Liver (tissue), 9 donors: ENCODE measurements around the gene RALGAPA2. TPM values are rescaled to one million over a fixed set of nuclear protein-coding genes. Genes with fewer than 3 reads are reported as not detected.

Experiments used
- DNase-seq: peaks from one replicate; pipeline ENCODE4 v3.0.0-alpha.2; 2017; ENCODE audit warnings: low spot score
- H3K27ac ChIP-seq, 2 donors: one replicate each; pipeline ENCODE4 v1.7.0; 2013; ENCODE audit warnings: inconsistent platforms in 2 of 2, low read length in 2 of 2, control low read depth in 1 of 2, low read depth in 1 of 2, mild to moderate bottlenecking in 1 of 2
- H3K27me3 ChIP-seq, 4 donors: one replicate each; pipeline versions ENCODE4 v1.6.1 to v1.7.0; 2013; ENCODE audit warnings: low read length in 3 of 4, inconsistent platforms in 1 of 4, mild to moderate bottlenecking in 1 of 4, moderate library complexity in 1 of 4; ENCODE audit not compliant: control insufficient read depth in 4 of 4, insufficient read depth in 4 of 4
- H3K36me3 ChIP-seq, 4 donors: one replicate each; pipeline versions ENCODE4 v1.6.1 to v1.7.0; 2013; ENCODE audit warnings: low read length in 3 of 4, mild to moderate bottlenecking in 3 of 4, low read depth in 1 of 4, moderate library complexity in 1 of 4; ENCODE audit not compliant: control insufficient read depth in 4 of 4, insufficient read depth in 3 of 4
- H3K4me1 ChIP-seq, 4 donors: one replicate each; pipeline versions ENCODE4 v1.6.1 to v1.7.0; 2013; ENCODE audit warnings: low read length in 3 of 4, mild to moderate bottlenecking in 3 of 4, moderate library complexity in 1 of 4; ENCODE audit not compliant: control insufficient read depth in 4 of 4, insufficient read depth in 4 of 4
- H3K4me3 ChIP-seq, 3 donors: one replicate each; pipeline versions ENCODE4 v1.6.1 to v1.7.0; 2013; ENCODE audit warnings: low read length in 3 of 3, control low read depth in 1 of 3, low read depth in 1 of 3, mild to moderate bottlenecking in 1 of 3
- H3K9ac ChIP-seq, 2 donors: one replicate each; pipeline ENCODE4 v1.7.0; 2013; ENCODE audit warnings: low read length in 2 of 2, mild to moderate bottlenecking in 2 of 2, moderate library complexity in 2 of 2, control low read depth in 1 of 2, low read depth in 1 of 2
- H3K9me3 ChIP-seq, 4 donors: one replicate each; pipeline versions ENCODE4 v1.6.1 to v1.7.0; 2013; ENCODE audit warnings: low read length in 3 of 4; ENCODE audit not compliant: control insufficient read depth in 4 of 4
- ATF3 ChIP-seq: IDR thresholded peaks from 2 replicates; pipeline ENCODE4 v1.6.1; 2016; ENCODE audit warnings: antibody characterized with exemption
- CTCF ChIP-seq: fragments of 150-350 bp; IDR thresholded peaks from 2 replicates; pipeline ENCODE4 v1.5.1; 2017; ENCODE audit warnings: improper control_type of control experiment, low read depth, low read length; ENCODE audit not compliant: missing input control
- EGR1 ChIP-seq, 2 donors: IDR thresholded peaks; 2 replicates each; pipeline ENCODE4 v1.6.1; 2016 to 2018; ENCODE audit warnings: antibody characterized with exemption in 2 of 2, low read depth in 2 of 2
- FOXA1 ChIP-seq: IDR thresholded peaks from 2 replicates; pipeline ENCODE4 v1.6.1; 2016; ENCODE audit warnings: antibody characterized with exemption
- FOXA2 ChIP-seq: IDR thresholded peaks from 2 replicates; pipeline ENCODE4 v1.6.1; 2016; ENCODE audit warnings: antibody characterized with exemption
- GABPA ChIP-seq, 2 donors: IDR thresholded peaks in 1 of 2; conservative IDR thresholded peaks in 1 of 2; 2 replicates each; pipeline ENCODE4 v1.6.1; 2016; ENCODE audit warnings: antibody characterized with exemption in 2 of 2, mild to moderate bottlenecking in 1 of 2, moderate library complexity in 1 of 2
- HNF4A ChIP-seq, 2 donors: conservative IDR thresholded peaks; 2 replicates each; pipeline ENCODE4 v1.6.1; 2016; ENCODE audit warnings: antibody characterized with exemption in 2 of 2, mild to moderate bottlenecking in 2 of 2
- HNF4G ChIP-seq: IDR thresholded peaks from 2 replicates; pipeline ENCODE4 v1.6.1; 2016; ENCODE audit warnings: antibody characterized with exemption
- JUND ChIP-seq, 2 donors: IDR thresholded peaks; 2 replicates each; pipeline ENCODE4 v1.6.1; 2016; ENCODE audit warnings: antibody characterized with exemption in 2 of 2
- MAX ChIP-seq: IDR thresholded peaks from 2 replicates; pipeline ENCODE4 v1.6.1; 2016; ENCODE audit warnings: antibody characterized with exemption
- NR2F2 ChIP-seq: IDR thresholded peaks from 2 replicates; pipeline ENCODE4 v1.6.1; 2016; ENCODE audit warnings: antibody characterized with exemption
- RAD21 ChIP-seq, 2 donors: IDR thresholded peaks; 2 replicates each; pipeline ENCODE4 v1.6.1; 2016; ENCODE audit warnings: antibody characterized with exemption in 2 of 2, mild to moderate bottlenecking in 2 of 2
- REST ChIP-seq: IDR thresholded peaks from 2 replicates; pipeline ENCODE4 v1.6.1; 2016; ENCODE audit warnings: antibody characterized with exemption, mild to moderate bottlenecking
- RXRA ChIP-seq, 2 donors: IDR thresholded peaks; 2 replicates each; pipeline ENCODE4 v1.6.1; 2017 to 2018; ENCODE audit warnings: antibody characterized with exemption in 2 of 2, mild to moderate bottlenecking in 1 of 2
- SP1 ChIP-seq: IDR thresholded peaks from 2 replicates; pipeline ENCODE4 v1.6.1; 2018; ENCODE audit warnings: antibody characterized with exemption, mild to moderate bottlenecking
- TAF1 ChIP-seq: conservative IDR thresholded peaks from 2 replicates; pipeline ENCODE4 v1.6.1; 2016; ENCODE audit warnings: antibody characterized with exemption, mild to moderate bottlenecking
- ZBTB33 ChIP-seq: IDR thresholded peaks from 2 replicates; pipeline ENCODE4 v1.6.1; 2016; ENCODE audit warnings: antibody characterized with exemption
- WGBS: extraction: QIAGEN DNeasy Blood & Tissue Kit; methylation state at CpG from one replicate; pipeline ENCODE4 v1.1.7; 2013; 5-methylcytosine and 5-hydroxymethylcytosine counted together
- polyA plus RNA-seq, 2 donors: library from polyadenylated mRNA; stranded (reverse) in 1 of 2; unstranded in 1 of 2; fragments of 200-250 nt in 1 of 2; fragments of >200 nt in 1 of 2; fragmentation: Nextera tagmentation in 1 of 2; extraction: Ambion mirVana in 1 of 2; gene quantifications; one replicate each; pipeline versions ENCODE4 v1.2.1 to v1.2.3, GENCODE V29; 2013 to 2015
- total RNA-seq, 2 donors: library from RNA; depleted of rRNA; stranded (reverse); fragments of >200 nt; gene quantifications; one replicate each; pipeline ENCODE4 v1.2.3, GENCODE V29; 2014
- donor health status: healthy.
- donor health status: healthy.
- donor health status: healthy.
- donor health status: healthy.
- donor health status: healthy.

RALGAPA2 gene
- total and polyA plus RNA-seq, 4 donors: 14.8 to 89.9 (median 25.1) TPM

- Histone ChIP-seq H3K9me3 (no peaks in the 10 kb centered on the region), H3K27me3 (no peaks in the 10 kb centered on the region), H3K36me3 (no peaks in the 10 kb centered on the region), H3K27ac (no peak overlapping the region), H3K4me1 (peaks cover 12 to 45% (median 27%) of the 10 kb centered on the region in 4 donors), H3K4me3 (no peak overlapping the region), H3K9ac (no peak overlapping the region)
- WGBS: 65% methylated on average over 2 of the region's 2 CpGs
- no peak for DNase-seq
- TF ChIP-seq EGR1 (IDR thresholded peaks at IDR 0.05; ENCODE audit: low read depth in 2 of 2): no peak
- TF ChIP-seq GABPA (IDR thresholded peaks at IDR 0.05 in 1 of 2, conservative IDR thresholded peaks at IDR 0.05 in 1 of 2): no peak
Measured at GRCh38 chr20:20737158-20737557, 24.7 kb upstream of the RALGAPA2 start.

GRCh38 chr20:20736303-20736702 is 23.9 kb upstream of the RALGAPA2 start:
- 90% methylated on average over 6 of the region's 6 CpGs for WGBS
- TF ChIP-seq MAX: no peak
- TF ChIP-seq FOXA1: no peak
- no peak for TF ChIP-seq ZBTB33
- no peak for TF ChIP-seq FOXA2
- no peak for TF ChIP-seq REST
- no peak for TF ChIP-seq HNF4G
- no peak for TF ChIP-seq GABPA (IDR thresholded peaks at IDR 0.05 in 1 of 2, conservative IDR thresholded peaks at IDR 0.05 in 1 of 2)
- TF ChIP-seq EGR1 (IDR thresholded peaks at IDR 0.05; ENCODE audit: low read depth in 2 of 2): no peak

GRCh38 chr20:20734475-20734948 is 22.1 kb upstream of the RALGAPA2 start:
- 44% methylated on average over 3 of the region's 3 CpGs for WGBS
- Histone ChIP-seq H3K4me3 (no peak overlapping the region), H3K36me3 (no peaks in the 10 kb centered on the region), H3K9me3 (no peaks in the 10 kb centered on the region), H3K9ac (peak overlapping the region in 1 of 2 donors; percentile 41), H3K27ac (peak overlapping the region; percentile 47 to 67), H3K27me3 (no peaks in the 10 kb centered on the region), H3K4me1 (peaks cover 5 to 32% (median 16%) of the 10 kb centered on the region in 4 donors)
- no peak for DNase-seq
- TF ChIP-seq JUND (IDR thresholded peaks at IDR 0.05) (peak in 1 of 2 donors; percentile 31), HNF4A (conservative IDR thresholded peaks at IDR 0.05) (peak; percentile 85 to 86), NR2F2 (peak; percentile 9), EGR1 (IDR thresholded peaks at IDR 0.05; ENCODE audit: low read depth in 2 of 2) (peak in 1 of 2 donors; percentile 11), TAF1 (no peak), FOXA2 (peak; percentile 6), RAD21 (IDR thresholded peaks at IDR 0.05) (peak; percentile 26 to 42), MAX (no peak), ATF3 (no peak), HNF4G (peak; percentile 51), FOXA1 (no peak), SP1 (peak; percentile 85), RXRA (IDR thresholded peaks at IDR 0.05) (peak; percentile 32 to 45), CTCF (no peak)

More at GRCh38 chr20:20736303-20736702, 23.9 kb upstream of the RALGAPA2 start:
- H3K4me3 ChIP-seq: no peak overlapping the region
- peaks cover 10 to 37% (median 21%) of the 10 kb centered on the region in 4 donors for H3K4me1 ChIP-seq
- H3K36me3 ChIP-seq: no peaks in the 10 kb centered on the region
- H3K9ac ChIP-seq: no peak overlapping the region
- no peak overlapping the region for H3K27ac ChIP-seq
- no peaks in the 10 kb centered on the region for H3K9me3 ChIP-seq
- DNase-seq: no peak
- H3K27me3 ChIP-seq: no peaks in the 10 kb centered on the region
